ENCODE data around the gene ZNF662. TPM values are rescaled to one million over a fixed set of nuclear protein-coding genes. Genes with fewer than 3 reads are reported as not detected.
"Not testable (repeated sequence)": the region's sequence is repeated elsewhere in the genome, so short reads cannot be mapped to it uniquely, and the experiment has no call there.

The ZNF662 gene
- total RNA-seq, 4 donors from 2014 or later: 7.2 to 25.5 (median 19.6) TPM

DNA sequence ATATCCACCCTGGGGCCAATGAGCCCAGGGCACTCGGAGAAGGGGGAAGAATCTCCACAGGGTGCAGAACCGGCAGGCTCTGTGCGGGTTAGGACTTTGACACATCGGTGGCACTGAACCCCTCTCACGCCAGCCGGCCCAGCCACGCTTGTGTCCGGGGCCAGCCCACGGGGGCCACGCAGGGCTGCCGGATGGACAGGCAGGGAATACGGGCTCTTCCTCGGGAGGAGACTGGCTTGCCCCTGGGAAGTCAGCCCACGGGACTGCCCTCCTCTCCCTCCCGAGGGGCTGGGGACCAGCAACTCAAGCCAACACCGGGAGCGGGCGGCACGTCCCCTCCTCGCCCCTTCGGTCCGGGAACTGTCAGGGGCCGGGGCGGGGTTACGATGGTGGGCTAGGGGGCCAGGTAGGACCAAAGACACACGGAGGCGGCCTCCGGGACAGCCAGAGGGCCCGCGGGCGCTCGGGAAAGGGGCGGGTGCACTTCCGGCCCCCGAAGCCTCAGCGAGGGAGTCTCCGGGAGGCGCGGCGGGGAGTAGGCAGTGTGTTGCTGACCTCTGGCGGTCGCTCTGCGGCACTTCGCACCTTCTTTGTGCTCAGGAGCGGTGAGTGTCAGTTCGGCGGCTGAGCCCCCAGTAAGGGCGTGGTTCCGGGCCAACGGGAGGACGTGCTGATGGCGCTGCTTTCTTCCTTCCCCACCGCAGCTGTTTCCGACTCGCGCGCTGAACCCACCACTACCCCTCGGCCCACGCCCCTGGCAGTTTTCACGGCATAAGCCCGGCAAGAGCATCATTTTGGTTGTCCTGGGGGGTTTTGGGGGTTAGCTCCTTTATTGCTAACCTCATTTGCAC is 25.1 kb upstream of the ZNF662 start:
- peak; percentile 86 to 87 for DNase-seq
- H3K27me3 ChIP-seq: no peaks in the 10 kb centered on the region
- no peak for TF ChIP-seq POLR2A (IDR thresholded peaks at IDR 0.05)
- peak; percentile 92 to 95 (median 94) for TF ChIP-seq CTCF (IDR thresholded peaks at IDR 0.05)
- H3K27ac ChIP-seq: peak overlapping the region; percentile 73 to 76
- peaks cover 0 to 5% of the 10 kb centered on the region in 2 donors for H3K4me1 ChIP-seq
- intact Hi-C loops (cut with DNase I; ENCODE audit: low total_unique reads): no loop called here
- peak overlapping the region; percentile 55 to 57 for H3K4me3 ChIP-seq
- H3K36me3 ChIP-seq: no peaks in the 10 kb centered on the region
- H3K9me3 ChIP-seq: no peaks in the 10 kb centered on the region

GRCh38 chr3:42883251-42883930 is 22.6 kb upstream of the ZNF662 start:
- H3K4me3 ChIP-seq; H3K27me3 ChIP-seq; DNase-seq; H3K27ac ChIP-seq; H3K36me3 ChIP-seq; H3K9me3 ChIP-seq; intact Hi-C loops (cut with DNase I; ENCODE audit: low total_unique reads); H3K4me1 ChIP-seq: not testable (repeated sequence)

GRCh38 chr3:42884324-42884723 is 21.6 kb upstream of the ZNF662 start:
- Histone ChIP-seq H3K27me3 (no peaks in the 10 kb centered on the region), H3K9me3 (no peaks in the 10 kb centered on the region), H3K4me1 (peaks cover 0 to 5% of the 10 kb centered on the region in 2 donors), H3K36me3 (no peaks in the 10 kb centered on the region), H3K4me3 (no peak overlapping the region), H3K27ac (no peak overlapping the region)
- TF ChIP-seq CTCF (IDR thresholded peaks at IDR 0.05) (no peak), POLR2A (IDR thresholded peaks at IDR 0.05) (no peak)
- DNase-seq: no peak
- intact Hi-C loops (cut with DNase I; ENCODE audit: low total_unique reads): no loop called here

DNA sequence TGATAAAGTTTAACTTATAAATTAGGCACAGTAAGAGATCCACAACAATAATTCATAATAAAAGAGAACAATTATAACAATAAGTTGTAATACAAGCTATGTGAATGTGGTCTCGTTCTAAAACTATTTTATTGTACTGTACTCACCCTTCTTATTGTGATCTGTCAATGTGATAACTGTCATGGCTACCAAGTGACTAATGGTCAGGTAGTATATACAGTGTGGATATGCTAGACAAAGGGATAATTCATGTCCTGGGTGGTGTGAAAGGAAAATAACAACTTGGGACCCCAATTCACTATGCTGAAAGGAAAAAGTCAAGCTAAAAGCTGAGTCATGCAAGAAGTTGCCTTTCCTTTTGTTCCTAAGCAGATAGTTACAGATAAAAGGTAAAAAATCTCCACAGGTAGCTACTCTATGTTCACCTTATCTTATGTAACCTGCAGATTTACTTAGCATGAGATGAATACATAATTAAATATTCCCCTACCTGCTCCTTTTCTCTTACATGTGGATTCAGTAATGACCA is 19.6 kb upstream of the ZNF662 start:
- intact Hi-C loops (cut with DNase I; ENCODE audit: low total_unique reads): no loop called here
- Histone ChIP-seq H3K9me3 (no peaks in the 10 kb centered on the region), H3K4me1 (peaks cover 0 to 2% of the 10 kb centered on the region in 2 donors), H3K36me3 (no peaks in the 10 kb centered on the region), H3K27ac (no peak overlapping the region), H3K4me3 (no peak overlapping the region), H3K27me3 (no peaks in the 10 kb centered on the region)
- TF ChIP-seq POLR2A (IDR thresholded peaks at IDR 0.05) (no peak), CTCF (IDR thresholded peaks at IDR 0.05) (no peak)
- DNase-seq: no peak

GRCh38 chr3:42887084-42887483 is 18.9 kb upstream of the ZNF662 start:
- no peaks in the 10 kb centered on the region for H3K9me3 ChIP-seq
- no peaks in the 10 kb centered on the region for H3K36me3 ChIP-seq
- intact Hi-C loops (cut with DNase I; ENCODE audit: low total_unique reads): no loop called here
- H3K27me3 ChIP-seq: no peaks in the 10 kb centered on the region
- no peak overlapping the region for H3K27ac ChIP-seq
- no peaks in the 10 kb centered on the region for H3K4me1 ChIP-seq
- DNase-seq: no peak
- TF ChIP-seq CTCF (IDR thresholded peaks at IDR 0.05) (no peak), POLR2A (IDR thresholded peaks at IDR 0.05) (no peak)
- H3K4me3 ChIP-seq: no peak overlapping the region

Data from uterus (tissue), 4 donors.